GM19238 (cell line): ENCODE data around the gene BTD.
A peak's percentile ranks its signal among the peaks of the same experiment; 100 is the strongest.

Source experiments
- DNase-seq: peaks from one replicate; pipeline ENCODE4 v3.0.0; 2011; ENCODE audit warnings: low spot score; ENCODE audit not compliant: insufficient read length

The BTD gene

DNA sequence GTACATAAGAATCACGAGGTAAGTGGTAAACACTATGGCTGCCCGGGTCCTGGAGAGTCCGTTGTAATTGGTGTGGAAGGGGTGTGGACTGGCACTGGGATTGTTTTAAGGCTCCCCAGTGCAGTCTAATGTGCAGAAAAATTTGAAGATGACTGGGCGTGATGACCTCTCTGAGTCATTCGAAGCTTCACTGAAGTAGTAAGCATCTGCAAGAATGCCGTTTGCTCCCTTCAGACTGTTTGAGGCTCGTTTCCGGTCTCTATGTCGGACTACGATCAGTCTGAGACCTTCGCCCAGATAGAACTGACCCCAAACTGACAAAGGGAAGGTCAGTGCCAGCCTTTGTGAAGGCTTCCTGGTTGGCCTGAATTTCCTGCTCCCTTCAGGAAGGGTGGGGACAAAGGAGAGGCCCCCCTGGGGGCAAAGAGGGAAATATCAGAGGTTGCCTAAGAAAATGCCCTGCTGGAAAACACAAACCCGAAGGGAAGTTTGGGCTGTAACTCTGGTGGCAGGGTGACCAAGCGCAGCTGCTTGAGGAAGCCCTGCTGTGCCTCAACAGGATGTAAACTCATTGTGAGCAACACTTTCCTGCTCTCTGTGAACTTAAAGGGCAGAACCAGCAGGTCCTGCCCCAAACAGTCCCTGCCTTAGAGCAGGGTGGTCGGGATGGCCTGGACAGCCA, 34.6 kb downstream of the BTD start:
- DNase-seq: no peak

DNA sequence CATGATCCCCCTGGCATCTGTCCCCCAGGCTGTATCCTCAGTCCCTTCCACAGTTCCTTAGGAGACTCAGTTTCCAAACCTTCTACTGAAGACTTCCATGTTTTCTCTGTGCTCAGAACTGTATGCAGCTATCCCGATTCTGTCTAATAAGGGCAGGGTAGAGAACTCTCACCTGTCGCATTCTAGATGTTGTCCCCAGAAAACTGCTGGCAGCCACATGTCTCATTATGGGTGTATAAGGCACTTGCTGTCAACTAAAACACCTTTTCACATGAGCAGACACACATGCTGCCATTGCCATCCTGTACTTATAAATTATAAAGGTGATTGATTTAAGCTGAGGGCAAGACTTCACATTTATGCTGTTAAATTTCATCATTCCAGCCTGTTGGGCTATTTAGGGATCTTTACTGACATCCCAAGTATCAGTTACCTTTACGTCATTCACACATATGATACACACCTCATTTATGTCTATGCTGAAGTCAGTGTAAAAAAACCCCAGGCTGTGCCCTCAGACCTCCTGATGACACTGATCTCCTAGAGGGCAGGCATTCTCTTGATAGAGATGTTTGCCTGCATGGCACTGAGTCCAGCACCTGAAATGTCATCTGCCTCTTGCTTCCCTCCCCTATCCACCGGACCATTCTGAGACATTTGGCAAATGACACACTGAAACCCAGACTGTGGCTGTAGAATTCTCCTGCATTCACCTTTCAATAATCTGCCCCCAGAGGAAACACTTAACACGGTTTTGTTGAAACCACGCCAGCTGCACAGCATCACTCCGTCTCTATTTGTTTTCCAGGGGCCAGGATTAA, 35.8 kb downstream of the BTD start:
- peak; percentile 27 for DNase-seq

DNA sequence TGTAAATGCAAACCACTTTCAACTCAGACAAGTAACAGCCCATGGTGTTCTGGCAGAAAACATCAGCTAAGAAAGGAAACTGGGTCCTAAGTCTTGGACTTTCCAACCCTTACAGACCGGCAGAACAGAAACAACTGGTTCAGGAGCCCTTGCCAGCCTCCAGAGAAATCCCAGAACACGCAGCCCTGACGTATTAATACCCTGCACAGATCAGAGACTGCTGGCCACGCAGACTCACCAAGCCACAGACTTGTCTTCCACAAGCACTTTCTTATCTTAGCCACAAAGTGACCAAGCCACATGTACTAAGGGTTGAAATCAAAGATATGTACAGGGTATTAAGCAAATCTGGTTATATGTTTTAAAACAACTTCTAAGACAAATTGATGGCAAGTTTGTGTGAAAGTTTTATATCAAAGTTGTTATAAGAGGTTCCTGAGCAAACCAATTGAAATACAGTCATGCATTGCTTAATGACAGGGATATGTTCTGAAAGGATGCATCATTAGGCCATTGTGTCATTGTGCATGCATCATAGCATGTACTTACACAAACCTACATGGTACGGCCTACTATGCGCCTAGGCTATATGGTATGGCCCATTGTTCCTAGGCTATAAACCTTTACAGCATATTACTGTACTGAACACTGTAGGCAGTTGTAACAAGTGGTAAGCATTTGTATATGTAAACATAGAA, 36.8 kb downstream of the BTD start:
- DNase-seq: no peak

DNA sequence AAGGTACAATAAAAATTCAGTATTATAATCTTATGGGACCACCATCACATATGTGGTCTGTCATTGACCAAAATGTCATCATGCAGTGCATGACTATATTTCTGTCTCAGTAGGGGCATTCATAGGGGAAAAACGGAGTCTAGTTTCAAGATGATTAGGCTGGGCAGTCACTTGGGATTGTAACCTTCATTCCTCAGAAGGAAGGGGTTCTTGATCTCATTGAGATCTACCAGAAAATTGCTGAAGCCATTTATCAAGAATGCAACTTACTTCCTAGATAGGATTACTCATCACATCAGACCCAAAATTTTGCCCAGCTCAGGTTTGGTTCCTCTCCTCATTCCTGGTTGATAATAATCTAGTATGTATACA, 37.3 kb downstream of the BTD start:
- DNase-seq: no peak

DNA sequence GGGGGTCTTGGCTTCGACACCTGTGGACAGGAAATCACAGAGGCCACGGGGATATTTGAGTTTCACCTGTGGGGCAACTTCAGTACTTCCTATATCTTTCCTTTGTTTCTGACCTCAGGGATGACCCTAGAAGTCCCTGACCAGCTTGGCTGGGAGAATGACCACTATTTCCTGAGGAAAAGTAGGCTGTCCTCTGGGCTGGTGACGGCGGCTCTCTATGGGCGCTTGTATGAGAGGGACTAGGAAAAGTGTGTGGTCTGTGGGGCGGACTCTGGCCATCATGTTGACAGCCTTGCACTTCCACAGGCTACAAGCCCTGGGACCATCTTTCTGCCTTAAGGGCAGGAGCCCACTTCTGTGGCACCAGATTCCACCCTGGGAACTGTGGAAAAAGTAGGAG, 43.7 kb downstream of the BTD start:
- no peak for DNase-seq

DNA sequence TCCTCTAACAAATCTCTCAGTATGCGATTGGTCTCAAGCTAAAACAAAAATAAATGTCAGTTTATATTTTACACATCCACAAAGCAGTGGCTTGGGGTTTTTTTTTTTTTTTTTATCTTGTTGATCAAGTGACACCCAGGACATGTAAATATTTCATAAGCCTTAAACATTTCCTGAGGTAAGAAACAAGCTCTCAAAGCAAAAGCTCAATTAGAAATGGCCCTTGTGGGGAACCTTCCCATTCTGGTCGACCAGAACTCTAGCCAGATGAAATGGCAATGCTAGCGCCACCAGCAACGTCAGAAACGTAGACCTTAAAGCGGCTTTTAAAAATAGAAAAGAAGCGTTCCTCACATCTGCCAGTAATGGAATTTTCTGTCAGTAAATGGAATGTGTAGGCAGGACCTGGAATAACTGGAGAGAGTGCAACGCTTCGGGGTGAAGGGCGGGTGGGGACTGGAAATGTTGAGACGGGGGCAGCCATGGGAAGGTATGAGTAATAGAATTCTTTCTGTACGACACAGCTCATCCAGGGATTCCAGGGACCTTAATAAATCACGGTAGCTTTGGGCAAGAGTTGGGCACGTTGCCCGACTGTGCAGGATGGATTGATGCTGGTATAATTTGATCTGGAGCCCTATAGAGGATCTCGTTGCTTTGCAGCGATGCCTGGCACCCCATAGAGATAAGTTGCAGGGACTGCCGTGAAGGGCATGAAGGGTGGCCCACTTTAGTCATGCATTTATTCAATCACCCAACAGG, 44.4 kb downstream of the BTD start:
- no peak for DNase-seq

DNA sequence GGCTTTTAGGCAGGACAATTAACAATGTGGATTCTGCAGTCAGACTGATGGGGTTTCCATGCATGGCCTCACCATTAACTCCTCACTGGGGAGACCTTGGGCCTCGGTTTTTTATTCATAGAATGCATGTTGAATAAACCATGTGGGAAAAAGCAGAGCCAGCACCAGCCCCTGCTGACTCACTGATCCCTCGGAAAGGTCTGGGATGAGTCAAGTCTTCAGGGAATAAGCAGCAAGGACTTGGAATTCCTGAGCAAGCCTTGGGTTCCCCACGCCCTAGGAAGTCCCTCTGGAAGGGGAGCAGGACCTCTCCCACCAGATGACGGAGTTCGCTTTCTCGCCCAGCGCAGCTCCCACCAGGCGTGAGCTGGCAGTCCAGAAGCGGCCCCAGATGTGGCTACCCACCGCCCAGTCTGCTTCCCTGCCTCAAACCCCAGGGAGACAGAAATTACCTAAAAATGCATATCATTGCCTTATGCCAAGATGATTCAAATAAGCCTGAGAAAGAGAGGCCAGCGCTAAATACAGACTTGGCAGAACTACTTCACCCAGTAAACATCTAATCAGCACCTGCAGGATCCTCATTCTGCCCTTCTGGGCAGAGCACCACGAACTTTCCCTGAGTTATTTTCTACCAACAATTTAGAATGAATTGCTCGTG, 45.4 kb downstream of the BTD start:
- DNase-seq: no peak

DNA sequence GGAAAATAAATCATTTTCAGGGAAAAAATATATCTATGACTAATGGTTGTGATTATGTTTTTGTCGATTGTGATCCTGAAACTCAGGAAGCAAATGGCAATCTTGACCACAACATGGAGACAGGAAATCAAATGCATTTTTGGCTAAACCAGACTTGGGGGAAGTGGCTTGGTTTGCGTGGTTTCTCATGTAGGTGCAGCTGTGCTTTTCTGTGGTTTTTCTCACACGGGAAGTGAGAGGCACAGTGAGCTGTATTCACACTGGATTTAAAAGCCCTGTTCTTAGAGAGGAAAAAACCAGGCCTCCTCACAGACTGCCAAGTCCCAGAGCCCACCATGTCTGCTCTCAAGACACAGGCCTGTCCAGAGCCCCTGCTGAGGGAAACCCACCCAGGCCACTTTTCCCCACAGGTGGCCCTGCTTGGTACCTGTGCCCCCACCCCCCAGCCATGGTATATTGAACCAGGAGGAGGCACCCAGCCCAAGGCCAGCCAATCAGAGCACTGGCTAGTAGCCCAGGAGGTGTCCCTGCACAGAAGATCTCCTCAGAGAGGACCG, 46.1 kb downstream of the BTD start:
- DNase-seq: peak; percentile 53

DNA sequence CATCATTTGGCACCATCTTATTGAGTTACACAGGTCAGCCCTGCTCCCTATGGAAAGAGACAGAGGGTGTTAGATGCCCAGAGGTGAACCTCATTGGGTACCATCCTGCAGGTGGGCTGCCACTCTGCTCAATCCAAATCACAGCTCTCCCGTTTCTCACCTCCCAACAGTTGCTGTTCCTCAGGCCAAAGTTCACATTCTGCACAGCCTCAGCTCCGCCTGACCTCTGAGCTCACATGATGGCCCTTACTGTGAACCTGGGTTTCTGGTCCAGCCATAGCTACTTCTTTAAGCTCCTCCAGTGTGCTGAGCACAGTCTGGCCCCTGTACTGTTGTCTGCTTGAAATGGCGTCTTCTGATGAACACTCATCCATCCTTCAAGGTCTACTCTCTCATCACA, 47.8 kb downstream of the BTD start:
- DNase-seq: no peak

DNA sequence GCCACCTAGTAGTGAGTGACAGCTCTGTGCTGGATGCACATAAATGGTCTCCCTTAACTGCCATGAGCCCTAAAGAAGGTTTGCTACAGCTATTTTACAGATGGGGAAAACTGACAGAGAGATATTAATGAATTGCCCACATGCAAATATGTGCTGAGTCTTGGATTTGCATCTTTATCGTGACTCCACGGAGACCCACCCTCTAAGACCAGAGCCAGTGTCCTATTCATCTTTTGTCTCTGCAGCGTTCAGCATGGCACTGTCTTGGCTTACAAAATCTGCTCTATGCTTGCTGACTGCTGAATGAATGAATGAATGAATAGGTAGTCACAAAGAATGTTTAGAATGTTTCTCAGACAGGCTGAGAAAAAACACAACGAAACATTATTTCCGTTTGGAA, 48.3 kb downstream of the BTD start:
- DNase-seq: no peak

DNA sequence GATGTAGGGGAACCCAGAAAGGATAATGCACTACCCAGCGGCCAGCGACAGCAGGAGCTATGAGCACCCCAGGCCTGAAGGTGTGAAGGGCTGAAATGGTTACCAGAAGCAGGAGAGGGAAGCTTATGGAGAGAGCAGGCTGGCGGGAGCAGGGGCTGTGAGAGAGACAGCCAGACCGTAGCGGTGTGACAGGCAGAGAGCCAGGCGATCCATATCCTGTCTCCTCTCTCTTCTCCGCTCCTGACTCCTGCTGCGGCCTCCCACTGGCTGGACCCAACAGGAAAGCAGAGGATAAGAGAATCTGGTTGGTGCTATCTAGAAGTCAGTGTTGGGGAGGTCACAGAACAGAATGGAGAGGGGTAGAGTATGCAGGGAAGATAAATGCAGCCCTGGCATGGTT, 49.9 kb downstream of the BTD start:
- DNase-seq: no peak

DNA sequence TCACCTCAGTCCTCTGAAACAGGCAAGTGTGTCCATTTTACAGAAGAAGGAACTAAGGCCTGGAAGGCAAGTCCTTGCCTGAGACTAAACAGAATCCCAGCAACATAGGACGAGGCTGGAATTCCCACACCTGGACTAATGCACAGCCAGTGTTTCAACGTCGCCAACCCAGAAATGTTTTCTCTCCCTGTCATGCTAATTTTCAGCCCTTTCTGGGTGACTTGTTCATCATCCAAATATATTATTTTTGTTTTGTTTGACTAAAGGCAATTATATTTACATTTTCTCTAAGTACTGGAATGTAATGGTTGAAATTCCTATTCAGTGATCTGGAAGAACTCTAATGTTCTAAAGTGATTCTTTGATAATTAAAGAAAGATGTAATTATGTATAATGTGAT, 51.8 kb downstream of the BTD start:
- DNase-seq: no peak

DNA sequence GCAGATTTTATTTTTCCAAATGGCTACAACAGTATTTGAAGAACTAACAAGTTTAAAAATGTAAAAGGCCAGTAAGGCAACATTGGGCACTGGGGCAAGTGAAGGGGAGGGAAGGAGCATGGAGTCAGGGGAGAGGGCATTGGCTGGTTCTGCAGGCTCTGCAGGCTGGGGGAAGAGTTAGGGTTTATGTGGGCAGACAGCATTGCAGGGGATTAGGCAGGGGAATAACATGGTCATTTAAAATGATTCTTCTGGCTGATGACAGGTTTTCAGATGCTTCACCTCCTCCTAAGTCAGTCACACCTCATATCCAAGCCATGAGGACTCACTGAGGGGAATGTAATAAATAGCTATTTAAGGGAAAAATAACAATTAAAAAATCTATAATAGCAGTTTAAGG, 52.6 kb downstream of the BTD start:
- DNase-seq: no peak

DNA sequence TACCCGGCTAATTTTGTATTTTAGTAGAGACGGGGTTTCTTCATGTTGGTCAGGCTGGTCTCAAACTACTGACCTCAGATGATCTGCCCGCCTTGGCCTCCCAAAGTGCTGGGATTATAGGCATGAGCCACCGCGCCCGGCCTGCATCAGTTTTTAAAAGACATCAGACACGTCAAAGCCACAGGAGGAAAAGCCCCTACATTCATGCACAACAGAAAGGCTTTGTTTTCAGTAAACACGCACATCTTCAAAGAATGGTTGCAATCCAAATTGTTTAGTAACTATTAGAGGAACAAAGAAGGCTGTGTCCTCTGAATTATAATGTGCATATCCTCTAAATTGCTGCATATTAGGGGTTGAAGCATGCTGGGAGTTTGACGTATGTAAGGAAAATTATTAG, 53.3 kb downstream of the BTD start:
- no peak for DNase-seq

DNA sequence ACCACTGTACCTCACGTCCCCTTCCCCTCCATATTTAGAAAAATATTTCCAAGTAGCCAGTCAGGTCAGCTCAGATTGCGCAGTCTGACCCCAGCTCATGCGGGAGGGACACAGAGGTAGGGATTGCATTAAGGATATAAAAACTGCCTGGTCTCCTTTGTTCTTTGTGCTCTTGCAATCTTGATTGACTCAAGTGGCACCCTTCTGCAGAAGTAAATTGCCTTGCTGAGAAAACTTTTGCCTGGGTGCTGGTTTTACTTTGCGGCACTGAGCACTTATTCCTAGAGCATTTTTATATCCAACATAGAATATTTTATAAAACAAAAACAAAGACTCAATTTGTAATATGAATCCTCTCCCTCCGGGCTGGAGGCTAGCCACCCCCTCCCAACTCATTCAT, 54.8 kb downstream of the BTD start:
- no peak for DNase-seq

DNA sequence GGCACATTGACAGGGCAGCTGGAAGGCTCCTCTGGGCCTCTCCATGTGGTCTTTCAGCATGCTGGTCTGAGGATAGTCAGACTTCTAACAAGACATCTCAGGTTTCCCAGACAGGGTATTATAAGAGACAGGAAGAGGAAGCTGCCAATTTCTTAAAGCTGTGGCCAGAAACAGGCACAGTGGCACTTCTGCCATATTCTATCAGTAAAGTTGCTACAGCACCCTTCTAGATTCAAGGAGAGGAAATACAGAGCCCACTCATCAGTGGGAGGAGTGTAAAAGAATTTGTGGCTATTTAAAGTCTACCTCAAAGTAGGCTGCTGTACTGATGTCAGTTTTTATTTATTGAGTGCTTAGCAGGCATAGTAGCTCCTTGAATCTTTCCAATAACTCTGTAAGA, 55.5 kb downstream of the BTD start:
- DNase-seq: no peak

DNA sequence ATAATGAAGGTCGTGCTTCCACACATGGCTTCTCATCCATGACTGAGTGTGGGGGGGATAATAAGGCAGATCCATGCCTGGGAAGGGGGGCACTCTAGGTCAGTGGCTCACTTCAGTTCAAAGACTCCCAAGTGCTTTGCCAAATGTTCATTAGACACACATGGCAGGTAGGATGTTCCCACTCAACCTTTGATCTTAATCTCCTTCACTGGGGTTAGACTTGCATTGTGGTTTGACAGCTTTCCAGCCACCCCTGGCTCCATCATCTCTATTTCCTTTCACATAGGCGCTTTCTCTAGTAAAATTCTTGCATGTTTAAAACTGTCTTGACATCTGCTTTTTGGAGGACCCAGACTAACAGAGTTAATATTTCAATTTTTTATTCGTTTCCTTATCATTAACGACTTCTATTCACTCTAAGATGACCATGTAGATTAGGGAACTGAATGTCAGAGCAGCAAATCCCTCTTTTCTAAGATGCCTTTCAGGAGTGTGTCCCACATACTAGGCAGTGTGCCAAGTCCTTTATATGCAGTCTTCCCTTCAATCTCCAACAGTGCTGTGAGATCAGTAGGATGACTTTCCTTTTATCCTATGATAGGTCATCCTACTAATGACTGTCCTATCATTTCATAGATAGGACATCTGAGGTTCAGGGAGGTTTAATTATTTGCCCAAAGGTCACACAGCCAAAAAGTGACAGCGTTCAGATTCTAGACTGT, 57.9 kb downstream of the BTD start:
- no peak for DNase-seq

DNA sequence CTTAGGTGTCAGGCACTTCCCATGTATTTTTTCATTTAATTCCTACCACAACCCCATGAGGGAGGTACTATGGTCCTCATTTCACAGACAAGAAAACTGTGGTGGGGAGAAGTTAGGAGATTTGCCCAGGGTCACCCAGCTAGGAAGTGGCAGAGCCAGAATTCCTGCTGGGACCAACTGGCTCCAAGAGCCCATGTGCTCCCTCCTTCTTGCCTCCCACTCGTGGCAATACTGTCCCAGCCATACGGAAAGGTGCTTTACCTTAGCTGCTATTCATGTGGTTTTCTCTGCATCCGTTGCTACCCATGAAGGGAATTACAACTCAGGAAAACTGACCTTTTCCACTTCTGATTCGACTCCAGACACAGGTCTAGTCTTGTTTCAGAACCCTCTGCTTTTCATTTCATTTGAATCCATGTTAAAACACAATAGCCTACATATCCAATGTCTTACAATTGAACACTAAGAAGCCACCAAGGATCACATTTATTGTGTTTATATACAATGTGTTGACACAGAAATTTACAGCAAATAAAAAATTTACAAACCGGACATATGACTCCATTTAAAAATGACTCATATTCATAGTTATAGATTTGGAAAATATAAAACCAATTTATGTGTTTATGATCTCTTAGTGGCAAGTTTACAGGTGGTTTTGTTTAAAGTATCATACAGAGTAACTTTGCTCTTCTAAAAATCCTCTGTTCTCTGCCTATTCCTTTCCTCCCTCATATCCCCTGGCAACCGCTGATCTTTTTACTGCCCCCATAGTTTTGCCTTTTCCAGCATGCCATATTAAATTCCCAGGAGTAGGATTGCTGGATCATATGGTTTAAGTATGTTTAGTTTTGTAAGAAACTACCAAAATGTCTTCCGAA, 58.8 kb downstream of the BTD start:
- no peak for DNase-seq

DNA sequence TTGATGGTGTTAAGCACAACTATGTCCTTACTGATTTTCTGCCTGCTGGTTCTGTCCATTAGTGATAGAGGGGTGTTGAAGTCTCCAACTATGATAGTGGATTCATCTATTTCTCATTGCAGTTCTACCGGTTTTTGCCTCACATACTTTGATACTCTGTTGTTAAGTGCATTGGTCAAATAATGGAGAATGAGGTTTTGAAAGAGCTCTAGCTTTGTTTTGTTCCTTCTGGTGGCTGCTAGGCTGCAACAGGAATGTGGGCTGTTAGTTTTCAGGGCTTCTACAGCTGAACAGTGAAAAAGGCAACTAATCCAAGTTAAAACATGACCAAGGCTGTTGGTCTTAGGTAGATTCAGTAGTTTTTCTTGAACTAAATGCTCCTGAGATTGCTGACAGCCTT, 62.6 kb downstream of the BTD start:
- no peak for DNase-seq
